HG03432 (cell line): ENCODE measurements around the gene SPEM2.

Experiments
- ATAC-seq: cut with Tn5 transposase; IDR thresholded peaks from one replicate; pipeline ENCODE4 v1.9.1; 2021; ENCODE audit warnings: mild to moderate bottlenecking, moderate library complexity; ENCODE audit not compliant: unreplicated experiment

Gene SPEM2

DNA sequence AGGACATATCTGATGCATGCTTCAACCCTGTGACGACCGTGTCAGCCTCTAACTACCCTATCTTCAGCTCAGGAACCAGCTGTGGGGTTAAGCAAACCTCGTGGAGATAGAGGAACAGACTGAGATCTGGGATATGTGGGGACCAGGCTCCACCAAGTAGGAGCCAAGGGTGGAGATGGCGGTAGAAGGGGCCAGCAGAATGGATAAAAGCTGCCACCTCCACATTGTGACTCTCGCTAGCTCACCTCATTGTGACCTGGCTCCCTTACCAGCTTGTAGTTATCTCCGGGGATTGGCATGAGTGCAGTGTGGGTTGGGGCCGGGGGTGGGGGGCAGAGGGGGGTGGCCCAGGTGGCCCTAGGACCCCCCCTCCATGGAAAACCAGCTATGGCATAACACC, at the start of gene SPEM2:
SPEM2 (plus strand) TSS at position 301 of the 400 bp plus-strand sequence; CDS start at position 374, 73 bp downstream.
- no peak for ATAC-seq

- ATAC-seq, result no peak
Observed at GRCh38 chr17:7379134-7379533, 46.3 kb upstream of the SPEM2 start.

DNA sequence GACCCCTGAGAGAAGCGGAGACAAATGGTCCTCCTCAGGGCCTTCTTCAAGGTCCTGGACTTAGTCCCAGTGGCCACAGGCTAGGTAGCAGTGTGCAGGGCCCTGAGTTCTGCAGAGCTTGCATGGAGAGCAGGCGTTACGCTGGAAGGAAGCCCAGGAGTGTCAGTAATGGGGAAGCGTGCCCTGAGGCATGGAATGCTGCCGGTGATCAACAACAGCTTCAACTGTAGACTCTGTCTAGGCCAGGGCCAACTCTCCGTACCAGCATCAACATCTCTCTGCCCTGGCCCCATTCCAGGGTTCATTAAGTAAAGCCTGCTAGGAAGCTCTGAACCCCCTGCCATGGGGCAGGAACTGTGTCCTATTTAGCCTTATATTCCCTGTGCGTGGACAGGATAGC, 45.1 kb upstream of the SPEM2 start:
- no peak for ATAC-seq

- ATAC-seq, result no peak
Observed at GRCh38 chr17:7380855-7381683, 44.3 kb upstream of the SPEM2 start, which contains the start of gene TNK1. Gene TNK1 (plus strand): TSS chr17:7381089. CDS start chr17:7382927, 1,838 bp downstream.

DNA sequence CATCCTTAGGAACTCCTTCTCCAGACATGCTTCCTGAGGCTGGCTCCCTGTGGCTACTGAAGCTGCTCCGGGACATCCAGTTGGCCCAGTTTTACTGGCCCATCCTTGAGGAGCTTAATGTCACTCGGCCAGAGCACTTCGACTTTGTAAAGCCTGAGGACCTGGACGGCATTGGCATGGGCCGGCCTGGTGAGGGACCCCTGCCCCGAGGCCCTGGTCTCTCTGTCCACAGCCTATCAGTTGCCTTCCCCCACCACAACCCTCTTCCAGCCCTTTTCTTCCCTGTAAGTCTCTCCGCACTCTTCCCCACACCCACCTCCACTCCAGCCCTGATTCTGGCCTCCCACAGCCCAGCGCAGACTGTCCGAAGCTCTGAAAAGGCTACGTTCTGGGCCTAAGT, 42.5 kb upstream of the SPEM2 start:
- ATAC-seq, result no peak

- no peak for ATAC-seq
Observed at GRCh38 chr17:7383371-7383741, 42.1 kb upstream of the SPEM2 start.

DNA sequence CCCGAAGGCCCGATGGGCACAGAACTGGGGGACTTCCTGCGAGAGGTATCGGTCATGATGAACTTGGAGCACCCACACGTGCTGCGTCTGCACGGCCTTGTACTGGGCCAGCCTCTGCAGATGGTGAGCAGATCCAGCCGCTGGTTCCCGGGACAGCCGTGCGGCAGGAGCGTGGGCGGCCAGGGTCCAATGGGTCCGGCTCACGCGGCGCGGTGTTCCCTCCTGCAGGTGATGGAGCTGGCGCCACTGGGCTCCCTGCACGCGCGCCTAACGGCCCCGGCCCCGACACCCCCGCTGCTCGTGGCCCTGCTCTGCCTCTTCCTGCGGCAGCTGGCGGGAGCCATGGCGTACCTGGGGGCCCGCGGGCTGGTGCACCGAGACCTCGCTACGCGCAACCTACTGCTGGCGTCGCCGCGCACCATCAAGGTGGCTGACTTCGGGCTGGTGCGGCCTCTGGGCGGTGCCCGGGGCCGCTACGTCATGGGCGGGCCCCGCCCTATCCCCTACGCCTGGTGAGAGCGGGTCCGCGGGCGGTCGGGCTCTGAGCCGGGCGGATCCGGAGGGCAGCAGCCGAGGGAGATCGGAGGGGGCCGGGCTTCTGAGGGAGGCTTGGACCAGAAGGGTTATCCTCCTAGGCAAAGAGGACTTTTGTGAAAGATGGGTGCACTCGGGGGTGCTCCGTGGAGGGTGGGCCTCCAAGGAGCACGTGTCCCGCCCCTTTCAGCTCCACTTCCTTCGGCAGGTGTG, 41.5 kb upstream of the SPEM2 start:
- ATAC-seq, result no peak

DNA sequence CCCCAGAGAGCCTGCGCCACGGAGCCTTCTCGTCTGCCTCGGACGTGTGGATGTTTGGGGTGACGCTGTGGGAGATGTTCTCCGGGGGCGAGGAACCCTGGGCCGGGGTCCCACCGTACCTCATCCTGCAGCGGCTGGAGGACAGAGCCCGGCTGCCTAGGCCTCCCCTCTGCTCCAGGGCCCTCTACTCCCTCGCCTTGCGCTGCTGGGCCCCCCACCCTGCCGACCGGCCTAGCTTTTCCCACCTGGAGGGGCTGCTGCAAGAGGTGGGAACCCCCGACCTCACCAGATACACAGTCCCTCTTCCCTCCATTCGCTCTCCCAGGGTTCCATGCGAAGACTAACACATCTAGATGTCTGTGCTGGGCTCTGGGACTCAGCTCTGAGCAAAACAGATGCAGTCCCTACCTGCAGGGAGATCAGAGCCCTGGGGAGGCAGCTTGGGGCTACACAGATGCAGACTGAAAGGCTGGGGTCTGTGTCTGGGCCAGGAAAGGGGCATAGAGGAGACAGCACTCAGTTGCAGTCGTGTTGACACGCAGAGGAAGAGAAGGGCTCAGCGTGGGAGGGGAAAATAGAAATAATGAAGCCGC, 40.8 kb upstream of the SPEM2 start:
- no peak for ATAC-seq

GRCh38 chr17:7388856-7389255, 36.6 kb upstream of the SPEM2 start:
- ATAC-seq, result no peak

- no peak for ATAC-seq
Observed at GRCh38 chr17:7389924-7390910, 35.2 kb upstream of the SPEM2 start.

GRCh38 chr17:7391307-7391706, 34.1 kb upstream of the SPEM2 start:
- no peak for ATAC-seq

GRCh38 chr17:7392696-7393612, 32.5 kb upstream of the SPEM2 start:
- ATAC-seq, result no peak

GRCh38 chr17:7393613-7394451, 31.6 kb upstream of the SPEM2 start:
- ATAC-seq, result peak; percentile 48

DNA sequence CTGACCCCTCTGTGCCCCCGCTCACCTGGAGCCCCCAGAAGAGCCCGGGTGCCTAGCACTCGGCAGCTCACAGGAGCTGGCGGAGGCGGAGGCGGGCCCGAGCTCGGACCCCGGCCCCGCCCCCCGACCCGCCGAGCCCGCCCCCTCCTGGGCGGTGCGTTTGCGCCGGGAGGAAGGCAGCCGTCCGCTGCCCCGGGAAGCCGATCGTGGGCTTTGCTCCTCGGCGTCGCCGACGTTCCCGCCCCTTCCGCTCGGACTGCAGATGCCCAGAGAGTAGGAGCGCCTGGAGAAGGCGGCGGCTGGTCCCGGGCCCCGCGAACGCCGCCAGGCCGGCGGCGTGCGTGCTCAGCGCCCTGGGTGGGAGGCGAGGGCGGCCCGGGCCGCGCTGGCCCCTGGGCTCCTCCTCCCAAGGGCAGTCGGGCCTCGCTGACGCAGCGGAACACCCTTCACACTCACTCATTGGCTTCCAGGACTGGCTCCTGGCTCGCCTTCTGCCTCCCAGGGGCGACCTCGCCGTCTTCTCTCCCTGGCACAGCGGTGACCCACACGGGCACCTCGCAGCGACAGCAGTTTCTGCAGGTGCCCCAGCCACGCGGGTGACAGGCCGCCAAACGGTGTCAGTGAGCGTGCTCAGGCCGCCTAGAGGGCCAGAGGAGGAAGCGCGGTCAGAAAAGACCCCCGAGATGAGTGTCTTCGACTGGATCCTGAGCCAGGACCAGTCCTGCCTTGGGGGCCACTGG, 30.8 kb upstream of the SPEM2 start, which contains the start of gene PLSCR3:
PLSCR3 (minus strand) TSS at position 74 of the 740 bp plus-strand sequence. CDS start 415 bp downstream, outside the sequence.
- ATAC-seq, result peak; percentile 81

DNA sequence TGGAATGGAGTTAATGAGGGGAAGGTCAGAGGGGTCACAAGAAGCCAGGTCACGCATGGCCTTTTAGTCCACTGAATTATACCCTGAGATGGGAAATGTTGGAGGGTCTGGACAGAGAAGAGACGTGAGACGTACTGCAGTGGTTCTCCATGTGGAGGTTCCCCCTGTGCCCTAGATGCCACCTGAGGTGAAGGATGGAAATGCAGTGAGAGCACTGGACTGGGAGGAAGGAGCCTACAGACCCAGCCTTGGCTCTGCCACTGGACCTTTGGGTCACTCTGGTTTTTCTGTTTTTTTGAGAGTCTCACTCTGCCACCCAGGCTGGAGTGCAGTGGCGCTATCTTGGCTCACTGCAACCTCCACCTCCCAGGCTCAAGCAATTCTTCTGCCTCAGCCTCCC, 29.3 kb upstream of the SPEM2 start:
- ATAC-seq, result no peak

GRCh38 chr17:7398612-7399011, 26.8 kb upstream of the SPEM2 start:
- ATAC-seq, result no peak

DNA sequence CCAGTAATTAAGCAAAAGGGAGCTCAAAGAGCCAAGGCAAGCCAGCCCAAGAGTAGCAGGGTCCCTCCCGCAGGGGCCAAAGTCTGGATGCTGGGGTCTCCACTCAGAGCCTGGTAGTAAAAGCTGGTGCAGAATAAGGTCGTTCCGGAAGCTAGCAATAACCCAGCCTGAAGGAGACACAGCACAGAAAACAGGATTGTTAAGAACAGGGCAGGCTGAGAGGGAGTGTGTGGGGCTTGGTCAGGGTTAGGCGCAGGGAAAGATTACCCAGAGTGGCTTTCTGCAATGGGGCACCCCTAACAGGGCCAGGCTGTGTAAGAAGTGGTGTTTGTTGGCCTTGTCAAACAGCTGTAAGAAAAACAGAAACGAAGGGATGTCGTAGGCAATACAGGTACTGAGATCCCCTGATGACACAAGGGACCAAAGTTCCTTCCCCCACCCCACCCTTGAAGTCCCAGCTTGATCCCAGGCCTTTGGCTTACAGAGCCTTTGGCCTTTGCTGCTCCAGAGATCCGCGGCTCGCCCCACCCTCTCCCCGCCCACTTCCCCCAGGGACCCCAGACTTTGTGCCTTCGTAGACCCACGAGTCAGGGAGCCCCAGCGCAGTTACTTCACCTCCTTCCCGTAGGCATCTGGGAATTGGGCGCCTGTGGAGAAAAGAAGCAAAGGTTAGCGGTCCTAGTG, 22.2 kb upstream of the SPEM2 start:
- no peak for ATAC-seq
